ENCODE results near the gene GTF2IRD1. TPM values are rescaled to one million over a fixed set of nuclear protein-coding genes. Genes with fewer than 3 reads are reported as not detected.

Gene GTF2IRD1
- total and polyA plus RNA-seq, 3 donors from 2014 or later, result 15.1 to 24.7 (median 22.4) TPM

GRCh38 chr7:74586258-74587175, 132.8 kb downstream of the GTF2IRD1 start:
- TF ChIP-seq, protein P1, sequence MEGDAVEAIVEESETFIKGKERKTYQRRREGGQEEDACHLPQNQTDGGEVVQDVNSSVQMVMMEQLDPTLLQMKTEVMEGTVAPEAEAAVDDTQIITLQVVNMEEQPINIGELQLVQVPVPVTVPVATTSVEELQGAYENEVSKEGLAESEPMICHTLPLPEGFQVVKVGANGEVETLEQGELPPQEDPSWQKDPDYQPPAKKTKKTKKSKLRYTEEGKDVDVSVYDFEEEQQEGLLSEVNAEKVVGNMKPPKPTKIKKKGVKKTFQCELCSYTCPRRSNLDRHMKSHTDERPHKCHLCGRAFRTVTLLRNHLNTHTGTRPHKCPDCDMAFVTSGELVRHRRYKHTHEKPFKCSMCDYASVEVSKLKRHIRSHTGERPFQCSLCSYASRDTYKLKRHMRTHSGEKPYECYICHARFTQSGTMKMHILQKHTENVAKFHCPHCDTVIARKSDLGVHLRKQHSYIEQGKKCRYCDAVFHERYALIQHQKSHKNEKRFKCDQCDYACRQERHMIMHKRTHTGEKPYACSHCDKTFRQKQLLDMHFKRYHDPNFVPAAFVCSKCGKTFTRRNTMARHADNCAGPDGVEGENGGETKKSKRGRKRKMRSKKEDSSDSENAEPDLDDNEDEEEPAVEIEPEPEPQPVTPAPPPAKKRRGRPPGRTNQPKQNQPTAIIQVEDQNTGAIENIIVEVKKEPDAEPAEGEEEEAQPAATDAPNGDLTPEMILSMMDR (IDR thresholded peaks at IDR 0.05), result peak in 1 of 3 experiments; percentile 5
- no peak for TF ChIP-seq POLR2A (IDR thresholded peaks at IDR 0.05)
- Histone ChIP-seq H3K9me3 (no peaks in the 10 kb centered on the region), H3K36me3 (ENCODE audit: low read depth, missing control alignments) (no peaks in the 10 kb centered on the region), H3K27me3 (no peaks in the 10 kb centered on the region), H3K27ac (peak overlapping the region in 1 of 2 donors; percentile 16), H3K4me1 (peaks cover 18% of the 10 kb centered on the region), H3K4me3 (no peak overlapping the region)
- DNase-seq, result peak; percentile 72
- 46 to 71% methylated on average over 18 of the region's 18 CpGs for WGBS, 2 donors
- intact Hi-C loops (cut with DNase I; ENCODE audit: low total_unique reads), result no loop called here

DNA sequence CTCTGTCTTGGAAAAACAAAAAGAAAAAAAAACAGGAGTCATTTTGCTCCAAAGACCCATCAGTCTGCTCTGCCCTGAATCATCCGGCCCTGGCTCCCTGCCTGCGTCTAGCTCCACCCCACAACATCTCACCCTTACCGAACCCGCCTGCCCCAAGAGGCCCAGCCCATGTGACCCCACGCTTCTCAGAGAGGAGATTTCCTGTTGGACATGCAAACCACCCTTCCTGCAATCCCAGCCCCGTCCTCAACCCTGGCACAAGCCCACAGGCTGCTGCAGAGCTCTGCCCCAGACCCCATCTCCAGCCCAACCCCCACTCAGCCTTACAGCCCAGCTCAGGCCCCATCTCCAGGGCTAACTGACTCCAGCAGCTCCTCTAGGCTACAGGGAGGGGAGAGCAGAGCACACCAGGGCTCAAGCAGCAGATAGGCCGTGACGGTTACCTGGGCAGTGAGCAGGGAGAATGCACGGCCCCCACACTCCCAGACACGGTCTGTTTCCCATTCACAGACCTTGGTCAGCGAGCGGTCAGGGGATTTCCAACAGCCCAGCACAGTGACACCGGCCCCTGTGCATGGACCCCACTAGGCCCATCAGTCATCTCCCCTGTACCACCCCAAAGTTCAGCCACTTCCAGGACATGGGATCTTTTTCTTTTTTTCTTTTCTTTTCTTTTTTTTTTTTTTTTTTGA, 133.9 kb downstream of the GTF2IRD1 start:
- H3K27me3 ChIP-seq, result no peaks in the 10 kb centered on the region
- no peak for TF ChIP-seq POLR2A (IDR thresholded peaks at IDR 0.05)
- TF ChIP-seq, protein P1 (IDR thresholded peaks at IDR 0.05), result no peak
- no peaks in the 10 kb centered on the region for H3K36me3 ChIP-seq (ENCODE audit: low read depth, missing control alignments)
- intact Hi-C loops (cut with DNase I; ENCODE audit: low total_unique reads), result no loop called here
- H3K27ac ChIP-seq, result no peak overlapping the region
- no peak overlapping the region for H3K4me3 ChIP-seq
- H3K9me3 ChIP-seq, result no peaks in the 10 kb centered on the region
- 49 to 62% methylated on average over 9 to 13 of the region's 13 CpGs for WGBS, 2 donors
- peaks cover 18% of the 10 kb centered on the region for H3K4me1 ChIP-seq
- DNase-seq, result peak; percentile 77

GRCh38 chr7:74590813-74591212, 137.1 kb downstream of the GTF2IRD1 start:
- Histone ChIP-seq H3K9me3 (no peaks in the 10 kb centered on the region), H3K4me3 (no peak overlapping the region), H3K27me3 (no peaks in the 10 kb centered on the region), H3K36me3 (ENCODE audit: low read depth, missing control alignments) (no peaks in the 10 kb centered on the region), H3K4me1 (peaks cover 18% of the 10 kb centered on the region), H3K27ac (no peak overlapping the region)
- intact Hi-C loops (cut with DNase I; ENCODE audit: low total_unique reads), result no loop called here
- DNase-seq, result no peak
- TF ChIP-seq, protein P1 (IDR thresholded peaks at IDR 0.05), result no peak
- TF ChIP-seq POLR2A (IDR thresholded peaks at IDR 0.05), result no peak
- WGBS, 2 donors, result 96 to 99% methylated on average over 9 to 16 of the region's 16 CpGs

DNA sequence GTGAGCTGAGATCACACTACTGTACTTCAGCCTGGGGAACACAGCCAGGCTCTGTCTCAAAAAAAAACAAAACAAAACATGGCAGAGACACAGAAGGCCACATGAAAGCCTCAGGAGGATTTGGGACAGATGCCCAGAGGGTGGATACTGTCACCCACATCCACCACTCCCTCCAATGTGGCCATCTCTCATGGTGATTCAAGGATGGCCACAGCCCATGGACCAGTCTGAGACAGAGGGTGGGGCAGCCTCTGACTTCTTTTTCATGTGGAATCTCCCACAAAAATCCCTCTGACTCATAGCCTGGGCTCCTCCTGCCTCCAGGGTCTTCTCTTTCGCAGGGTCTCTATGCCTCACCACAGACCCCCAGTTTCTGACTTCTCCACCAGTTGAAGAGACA, 144.9 kb downstream of the GTF2IRD1 start:
- Histone ChIP-seq H3K27me3 (no peaks in the 10 kb centered on the region), H3K36me3 (ENCODE audit: low read depth, missing control alignments) (no peaks in the 10 kb centered on the region), H3K9me3 (no peaks in the 10 kb centered on the region), H3K4me1 (no peaks in the 10 kb centered on the region), H3K27ac (no peak overlapping the region), H3K4me3 (no peak overlapping the region)
- intact Hi-C loops (cut with DNase I; ENCODE audit: low total_unique reads), result no loop called here
- DNase-seq, result no peak
- TF ChIP-seq POLR2A (IDR thresholded peaks at IDR 0.05), result no peak
- TF ChIP-seq, protein P1 (IDR thresholded peaks at IDR 0.05), result no peak
- 86 to 100% methylated on average over 1 of the region's 1 CpG for WGBS, 2 donors

Data from testis (tissue), 3 donors.